Progenitor cell of endocrine pancreas (in vitro differentiated cells): Measurements from ENCODE around the gene MEIS2. TPM values are rescaled to one million over a fixed set of nuclear protein-coding genes. Genes with fewer than 3 reads are reported as not detected.
A peak's percentile ranks its signal among the peaks of the same experiment; 100 is the strongest.

Experiments
- DNase-seq: peaks from one replicate; pipeline ENCODE4 v3.0.0; 2021; ENCODE audit warnings: low spot score; ENCODE audit not compliant: unreplicated experiment
- H3K27ac Mint-ChIP-seq: 2 replicates; pipeline ENCODE4 v1.8.0; 2021; ENCODE audit warnings: mild to moderate bottlenecking, moderate library complexity, mixed read lengths
- H3K27me3 Mint-ChIP-seq: 2 replicates; pipeline ENCODE4 v1.8.0; 2021; ENCODE audit warnings: mixed read lengths
- H3K36me3 Mint-ChIP-seq: 2 replicates; pipeline ENCODE4 v1.8.0; 2022; ENCODE audit warnings: mixed read lengths; ENCODE audit not compliant: insufficient read depth
- H3K4me1 Mint-ChIP-seq: 2 replicates; pipeline ENCODE4 v1.8.0; 2021; ENCODE audit warnings: low read depth, mixed read lengths
- H3K4me3 Mint-ChIP-seq: 2 replicates; pipeline ENCODE4 v1.8.0; 2021; ENCODE audit warnings: low read depth, mild to moderate bottlenecking, moderate library complexity, mixed read lengths
- H3K9me3 Mint-ChIP-seq: 2 replicates; pipeline ENCODE4 v1.8.0; 2021; ENCODE audit warnings: low read depth, mixed read lengths
- total RNA-seq: library from RNA; stranded (reverse); gene quantifications from 2 replicates; pipeline ENCODE4 v1.2.1, GENCODE V29; 2021
- TF ChIP-seq, protein P1 (sequence below): fragments of 200-600 bp; sonication (generic); IDR thresholded peaks from one replicate; pipeline ENCODE4 v1.5.0; 2021; ENCODE audit warnings: antibody characterized with exemption, mild to moderate bottlenecking; ENCODE audit not compliant: unreplicated experiment

The MEIS2 gene
- total RNA-seq, 1 donor from 2014 or later = 133 TPM

- peaks cover 9% of the 10 kb centered on the region for H3K36me3 Mint-ChIP-seq
Observed at GRCh38 chr15:36948982-36949381, 151.4 kb downstream of the MEIS2 start.

GRCh38 chr15:36947035-36947719 lies 153.2 kb downstream of the MEIS2 start:
- Mint-ChIP-seq H3K4me3 (no peak overlapping the region), H3K4me1 (peaks cover 85% of the 10 kb centered on the region), H3K27ac (no peak overlapping the region), H3K27me3 (no peaks in the 10 kb centered on the region), H3K9me3 (no peaks in the 10 kb centered on the region), H3K36me3 (peaks cover 11% of the 10 kb centered on the region)
- TF ChIP-seq, protein P1, sequence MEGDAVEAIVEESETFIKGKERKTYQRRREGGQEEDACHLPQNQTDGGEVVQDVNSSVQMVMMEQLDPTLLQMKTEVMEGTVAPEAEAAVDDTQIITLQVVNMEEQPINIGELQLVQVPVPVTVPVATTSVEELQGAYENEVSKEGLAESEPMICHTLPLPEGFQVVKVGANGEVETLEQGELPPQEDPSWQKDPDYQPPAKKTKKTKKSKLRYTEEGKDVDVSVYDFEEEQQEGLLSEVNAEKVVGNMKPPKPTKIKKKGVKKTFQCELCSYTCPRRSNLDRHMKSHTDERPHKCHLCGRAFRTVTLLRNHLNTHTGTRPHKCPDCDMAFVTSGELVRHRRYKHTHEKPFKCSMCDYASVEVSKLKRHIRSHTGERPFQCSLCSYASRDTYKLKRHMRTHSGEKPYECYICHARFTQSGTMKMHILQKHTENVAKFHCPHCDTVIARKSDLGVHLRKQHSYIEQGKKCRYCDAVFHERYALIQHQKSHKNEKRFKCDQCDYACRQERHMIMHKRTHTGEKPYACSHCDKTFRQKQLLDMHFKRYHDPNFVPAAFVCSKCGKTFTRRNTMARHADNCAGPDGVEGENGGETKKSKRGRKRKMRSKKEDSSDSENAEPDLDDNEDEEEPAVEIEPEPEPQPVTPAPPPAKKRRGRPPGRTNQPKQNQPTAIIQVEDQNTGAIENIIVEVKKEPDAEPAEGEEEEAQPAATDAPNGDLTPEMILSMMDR = no peak
- DNase-seq = no peak

More at GRCh38 chr15:36948982-36949381, 151.4 kb downstream of the MEIS2 start:
- peak overlapping the region; percentile 82 for H3K27ac Mint-ChIP-seq
- DNase-seq = no peak
- H3K4me3 Mint-ChIP-seq = no peak overlapping the region
- no peaks in the 10 kb centered on the region for H3K9me3 Mint-ChIP-seq
- peaks cover 78% of the 10 kb centered on the region for H3K4me1 Mint-ChIP-seq
- TF ChIP-seq, protein P1 = no peak
- no peaks in the 10 kb centered on the region for H3K27me3 Mint-ChIP-seq

- Mint-ChIP-seq H3K4me3 (no peak overlapping the region), H3K4me1 (peaks cover 88% of the 10 kb centered on the region), H3K9me3 (no peaks in the 10 kb centered on the region), H3K27ac (peak overlapping the region; percentile 76), H3K36me3 (peaks cover 14% of the 10 kb centered on the region), H3K27me3 (no peaks in the 10 kb centered on the region)
- TF ChIP-seq, protein P1 = no peak
- no peak for DNase-seq
Observed at GRCh38 chr15:36944442-36944841, 155.9 kb downstream of the MEIS2 start.

DNA sequence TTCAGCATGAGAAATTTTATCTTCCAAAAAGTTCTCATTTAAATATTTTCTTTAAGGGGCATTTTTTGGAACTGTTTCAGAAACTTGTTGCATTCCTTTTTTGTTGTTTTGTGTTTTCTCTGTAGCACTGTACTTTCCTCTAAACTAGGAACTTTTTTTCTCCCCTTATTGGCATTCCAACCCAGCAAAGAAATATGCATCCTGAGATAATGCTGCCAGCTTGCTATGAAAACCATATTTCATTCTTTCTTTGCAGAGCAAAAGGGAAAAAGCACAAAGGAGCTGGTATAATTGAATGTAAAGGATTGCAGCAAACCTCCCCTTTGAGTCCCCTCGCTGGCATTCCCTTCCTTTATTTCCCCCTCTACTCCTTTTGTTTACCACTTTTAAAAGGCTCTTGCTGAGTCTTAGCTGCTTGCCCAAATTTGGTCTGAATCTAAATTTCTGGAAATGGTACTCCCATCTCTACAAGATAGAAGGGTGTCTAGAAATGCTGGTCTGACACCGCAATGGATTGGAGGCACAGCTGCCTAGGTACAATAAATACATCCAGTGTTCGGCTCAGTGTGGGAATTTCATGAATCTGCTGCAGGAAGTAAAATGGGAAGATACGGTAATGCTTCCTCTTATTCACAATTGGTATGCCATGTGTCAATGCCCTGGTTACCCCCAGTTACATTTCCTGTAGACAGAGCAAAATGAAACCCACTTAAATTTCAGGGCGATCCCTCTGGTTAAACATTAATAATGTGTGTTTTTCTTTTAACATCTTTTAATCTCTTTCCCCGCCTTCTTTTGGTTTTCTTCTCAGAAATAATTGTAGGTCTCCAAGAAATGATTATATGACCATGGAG lies 156.6 kb downstream of the MEIS2 start:
- peaks cover 16% of the 10 kb centered on the region for H3K36me3 Mint-ChIP-seq
- H3K4me1 Mint-ChIP-seq = peaks cover 87% of the 10 kb centered on the region
- TF ChIP-seq, protein P1 = no peak
- H3K27ac Mint-ChIP-seq = peak overlapping the region; percentile 59
- no peak overlapping the region for H3K4me3 Mint-ChIP-seq
- DNase-seq = no peak
- no peaks in the 10 kb centered on the region for H3K9me3 Mint-ChIP-seq
- no peaks in the 10 kb centered on the region for H3K27me3 Mint-ChIP-seq

- Mint-ChIP-seq H3K9me3 (no peaks in the 10 kb centered on the region), H3K27ac (peak overlapping the region; percentile 21), H3K36me3 (peaks cover 16% of the 10 kb centered on the region), H3K4me1 (peaks cover 81% of the 10 kb centered on the region), H3K27me3 (no peaks in the 10 kb centered on the region), H3K4me3 (peak overlapping the region; percentile 16)
- no peak for DNase-seq
- TF ChIP-seq, protein P1 = no peak
Observed at GRCh38 chr15:36942248-36942827, 158.0 kb downstream of the MEIS2 start.
